Measurements from ENCODE around the gene OPN4.

The OPN4 gene

GRCh38 chr10:86635402-86635801 lies 18.9 kb upstream of the OPN4 start:
- no peak for DNase-seq (ENCODE audit: low read depth)
- TF ChIP-seq CTCF (IDR thresholded peaks at IDR 0.05; ENCODE audit: low read depth, low read length), result no peak
- TF ChIP-seq POLR2A (IDR thresholded peaks at IDR 0.05; ENCODE audit: extremely low read depth, insufficient read length), result no peak
- TF ChIP-seq MAX (IDR thresholded peaks at IDR 0.05; ENCODE audit: low read depth, low read length), result no peak
- no peak for TF ChIP-seq MYC (IDR thresholded peaks at IDR 0.05; ENCODE audit: low read depth, low read length)

GRCh38 chr10:86636311-86636710 lies 18.0 kb upstream of the OPN4 start:
- no peak for DNase-seq (ENCODE audit: low read depth)
- no peak overlapping the region for H3K4me3 ChIP-seq (ENCODE audit: low read depth, low read length)
- no peak for TF ChIP-seq POLR2A (IDR thresholded peaks at IDR 0.05; ENCODE audit: extremely low read depth, insufficient read length)
- TF ChIP-seq MAX (IDR thresholded peaks at IDR 0.05; ENCODE audit: low read depth, low read length), result no peak
- no peak for TF ChIP-seq CTCF (IDR thresholded peaks at IDR 0.05; ENCODE audit: low read depth, low read length)
- TF ChIP-seq MYC (IDR thresholded peaks at IDR 0.05; ENCODE audit: low read depth, low read length), result no peak

More at GRCh38 chr10:86635402-86635801, 18.9 kb upstream of the OPN4 start:
- H3K4me3 ChIP-seq (ENCODE audit: low read depth, low read length), result no peak overlapping the region

- no peak for DNase-seq (ENCODE audit: low read depth)
- TF ChIP-seq MYC (IDR thresholded peaks at IDR 0.05; ENCODE audit: low read depth, low read length) (no peak), CTCF (IDR thresholded peaks at IDR 0.05; ENCODE audit: low read depth, low read length) (no peak), MAX (IDR thresholded peaks at IDR 0.05; ENCODE audit: low read depth, low read length) (no peak), POLR2A (IDR thresholded peaks at IDR 0.05; ENCODE audit: extremely low read depth, insufficient read length) (no peak)
- no peak overlapping the region for H3K4me3 ChIP-seq (ENCODE audit: low read depth, low read length)
These were observed 12.3 kb upstream of the OPN4 start for GRCh38 chr10:86642021-86642420.

- DNase-seq (ENCODE audit: low read depth), result no peak
These were observed 11.8 kb upstream of the OPN4 start for GRCh38 chr10:86642499-86642898.

GRCh38 chr10:86644152-86644793 lies 10.1 kb upstream of the OPN4 start:
- no peak overlapping the region for H3K4me3 ChIP-seq (ENCODE audit: low read depth, low read length)
- peak; percentile 41 for DNase-seq (ENCODE audit: low read depth)
- TF ChIP-seq MAX (IDR thresholded peaks at IDR 0.05; ENCODE audit: low read depth, low read length) (no peak), CTCF (IDR thresholded peaks at IDR 0.05; ENCODE audit: low read depth, low read length) (peak; percentile 29)

More at GRCh38 chr10:86642499-86642898, 11.8 kb upstream of the OPN4 start:
- TF ChIP-seq MYC (IDR thresholded peaks at IDR 0.05; ENCODE audit: low read depth, low read length), result no peak
- TF ChIP-seq POLR2A (IDR thresholded peaks at IDR 0.05; ENCODE audit: extremely low read depth, insufficient read length), result no peak
- no peak for TF ChIP-seq MAX (IDR thresholded peaks at IDR 0.05; ENCODE audit: low read depth, low read length)
- TF ChIP-seq CTCF (IDR thresholded peaks at IDR 0.05; ENCODE audit: low read depth, low read length), result no peak
- no peak overlapping the region for H3K4me3 ChIP-seq (ENCODE audit: low read depth, low read length)
